Gastroesophageal sphincter (tissue), 3 donors: ENCODE measurements around the gene C3orf80.

Experiments
- EP300 ChIP-seq: sonication (generic); formaldehyde crosslinking; IDR thresholded peaks from one replicate; pipeline ENCODE4 v1.6.1; 2017; ENCODE audit warnings: antibody characterized with exemption, mild to moderate bottlenecking
- POLR2A ChIP-seq, 2 donors: fragments of 450-650 bp; IDR thresholded peaks; one replicate each; pipeline ENCODE4 v1.6.1; 2017; ENCODE audit warnings: antibody characterized with exemption in 2 of 2, mild to moderate bottlenecking in 2 of 2, moderate library complexity in 1 of 2
- POLR2AphosphoS5 ChIP-seq: sonication (generic); formaldehyde crosslinking; IDR thresholded peaks from one replicate; pipeline ENCODE4 v1.6.1; 2017; ENCODE audit warnings: antibody characterized with exemption
- TF ChIP-seq, protein P1 (sequence below), 4 experiments: fragments of 200-600 bp in 2 of 4; fragments of 450-650 bp in 2 of 4; sonication (generic) in 1 of 4; IDR thresholded peaks; one replicate each; pipeline ENCODE4 v1.5.1; 2017 to 2019; ENCODE audit warnings: antibody characterized with exemption in 4 of 4, mild to moderate bottlenecking in 2 of 4, moderate library complexity in 2 of 4

GRCh38 chr3:160220038-160220437 is 5.2 kb upstream of the C3orf80 start:
- TF ChIP-seq, protein P1, sequence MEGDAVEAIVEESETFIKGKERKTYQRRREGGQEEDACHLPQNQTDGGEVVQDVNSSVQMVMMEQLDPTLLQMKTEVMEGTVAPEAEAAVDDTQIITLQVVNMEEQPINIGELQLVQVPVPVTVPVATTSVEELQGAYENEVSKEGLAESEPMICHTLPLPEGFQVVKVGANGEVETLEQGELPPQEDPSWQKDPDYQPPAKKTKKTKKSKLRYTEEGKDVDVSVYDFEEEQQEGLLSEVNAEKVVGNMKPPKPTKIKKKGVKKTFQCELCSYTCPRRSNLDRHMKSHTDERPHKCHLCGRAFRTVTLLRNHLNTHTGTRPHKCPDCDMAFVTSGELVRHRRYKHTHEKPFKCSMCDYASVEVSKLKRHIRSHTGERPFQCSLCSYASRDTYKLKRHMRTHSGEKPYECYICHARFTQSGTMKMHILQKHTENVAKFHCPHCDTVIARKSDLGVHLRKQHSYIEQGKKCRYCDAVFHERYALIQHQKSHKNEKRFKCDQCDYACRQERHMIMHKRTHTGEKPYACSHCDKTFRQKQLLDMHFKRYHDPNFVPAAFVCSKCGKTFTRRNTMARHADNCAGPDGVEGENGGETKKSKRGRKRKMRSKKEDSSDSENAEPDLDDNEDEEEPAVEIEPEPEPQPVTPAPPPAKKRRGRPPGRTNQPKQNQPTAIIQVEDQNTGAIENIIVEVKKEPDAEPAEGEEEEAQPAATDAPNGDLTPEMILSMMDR (IDR thresholded peaks at IDR 0.05) = no peak
- no peak for TF ChIP-seq EP300
- no peak for TF ChIP-seq POLR2A (IDR thresholded peaks at IDR 0.05)
- TF ChIP-seq POLR2AphosphoS5 = no peak
